CD4-positive, alpha-beta T cell treated with Interleukin-4 for 1 hour (primary cell): ENCODE data around the gene RAB40A.
"Not testable (repeated sequence)": the region's sequence is repeated elsewhere in the genome, so short reads cannot be mapped to it uniquely, and the experiment has no call there.

Experiments
- DNase-seq, 2 donors: peaks; one replicate each; pipeline ENCODE4 v3.0.0-alpha.2; 2020 to 2022

Gene RAB40A

DNA sequence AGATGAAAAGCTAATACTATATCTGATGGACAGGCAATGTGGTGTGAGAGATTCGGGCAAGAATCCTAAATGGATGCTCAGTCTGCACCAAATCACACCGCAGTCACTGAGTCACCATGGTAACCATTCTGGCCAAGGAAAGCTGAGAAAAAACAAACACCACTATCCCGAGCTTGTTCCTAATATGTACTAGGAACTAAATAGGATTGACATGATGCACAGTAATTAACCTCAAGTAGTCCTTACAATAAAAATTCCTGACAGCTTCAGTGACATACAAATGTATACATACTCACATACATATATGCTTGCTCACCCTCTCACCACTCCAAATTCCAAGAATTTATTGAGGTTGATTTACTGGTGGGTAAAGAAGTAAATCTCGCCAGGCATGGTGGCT is 1.1 kb upstream of the RAB40A start:
- DNase-seq = no peak

- DNase-seq = no peak
Measured at GRCh38 chrX:103518571-103518970, 718 bp downstream of the RAB40A start.

DNA sequence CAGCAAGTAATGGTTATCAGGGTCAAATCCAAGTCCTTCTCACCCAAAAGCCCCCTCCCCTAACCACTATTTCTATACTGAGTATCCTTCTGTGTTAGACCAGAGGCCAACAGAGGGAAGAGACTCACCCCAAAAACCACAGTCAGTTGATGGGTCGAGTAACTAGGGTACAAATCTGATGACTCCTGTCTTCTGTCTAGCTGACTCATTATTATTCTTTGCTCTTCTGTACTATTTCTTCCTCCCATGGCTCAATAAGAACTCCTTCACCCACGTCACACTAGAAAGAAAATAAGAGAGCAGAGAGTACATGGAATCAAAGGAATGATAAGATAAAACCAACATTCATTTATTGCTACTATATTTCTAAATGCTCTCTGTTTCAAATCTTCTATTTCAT is 2.0 kb downstream of the RAB40A start:
- DNase-seq = no peak

- no peak for DNase-seq
Measured at GRCh38 chrX:103513476-103514108, 5.7 kb downstream of the RAB40A start.

- no peak for DNase-seq
Measured at GRCh38 chrX:103513067-103513466, 6.2 kb downstream of the RAB40A start.

- no peak for DNase-seq
Measured at GRCh38 chrX:103510031-103510430, 9.3 kb downstream of the RAB40A start.

GRCh38 chrX:103503853-103504207 is 15.5 kb downstream of the RAB40A start:
- DNase-seq = no peak

GRCh38 chrX:103503163-103503852 is 16.0 kb downstream of the RAB40A start:
- DNase-seq = no peak

DNA sequence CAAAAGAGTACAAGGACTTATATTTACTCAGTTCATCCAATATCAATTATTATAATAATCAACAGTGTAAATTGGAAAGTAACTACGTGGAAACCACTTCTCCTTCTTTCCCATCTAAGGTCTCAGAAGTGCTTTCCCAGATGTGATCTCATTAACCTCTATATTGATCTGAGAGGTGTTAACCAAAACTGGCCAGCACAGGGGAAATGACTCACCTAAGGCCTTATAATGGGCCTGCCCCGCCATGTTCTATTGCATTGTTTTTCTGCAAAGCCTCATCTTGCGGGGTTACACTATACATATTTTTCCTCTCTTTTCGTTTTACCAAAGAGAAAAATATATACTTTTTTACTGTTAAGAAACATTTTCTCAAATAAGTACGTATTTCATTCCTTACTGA is 20.5 kb downstream of the RAB40A start:
- DNase-seq = no peak

- DNase-seq = no peak
Measured at GRCh38 chrX:103495786-103496185, 23.5 kb downstream of the RAB40A start.

GRCh38 chrX:103493578-103493977 is 25.7 kb downstream of the RAB40A start:
- DNase-seq = not testable (repeated sequence)

- peak; percentile 16 to 40 for DNase-seq
Measured at GRCh38 chrX:103489733-103490132, 29.6 kb downstream of the RAB40A start.

GRCh38 chrX:103488794-103489193 is 30.5 kb downstream of the RAB40A start:
- no peak for DNase-seq

GRCh38 chrX:103488332-103488731 is 31.0 kb downstream of the RAB40A start:
- DNase-seq = no peak

GRCh38 chrX:103483720-103484119 is 35.6 kb downstream of the RAB40A start:
- peak in 1 of 2 donors; percentile 4 for DNase-seq

DNA sequence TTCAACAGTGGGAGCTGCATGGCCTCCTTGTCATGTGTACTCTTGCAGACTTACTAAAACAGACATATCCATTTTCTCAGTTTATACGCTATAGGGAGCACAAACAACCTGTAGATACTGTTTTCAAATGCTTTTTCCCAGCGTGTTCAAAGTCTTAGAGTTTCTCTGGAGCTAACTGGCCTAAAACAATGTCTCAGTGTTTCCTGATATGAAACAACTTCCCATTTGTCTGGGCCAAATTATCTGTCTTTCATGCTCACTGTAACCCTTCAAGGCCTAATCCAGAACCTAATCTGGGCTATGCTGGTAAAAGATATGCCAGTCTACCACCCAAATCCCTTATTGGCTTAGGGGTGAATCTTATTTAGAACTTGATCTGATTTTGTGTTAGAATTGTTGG is 38.8 kb downstream of the RAB40A start:
- DNase-seq = no peak

- DNase-seq = no peak
Measured at GRCh38 chrX:103477496-103477895, 41.8 kb downstream of the RAB40A start.

- DNase-seq = no peak
Measured at GRCh38 chrX:103475381-103475780, 43.9 kb downstream of the RAB40A start.

DNA sequence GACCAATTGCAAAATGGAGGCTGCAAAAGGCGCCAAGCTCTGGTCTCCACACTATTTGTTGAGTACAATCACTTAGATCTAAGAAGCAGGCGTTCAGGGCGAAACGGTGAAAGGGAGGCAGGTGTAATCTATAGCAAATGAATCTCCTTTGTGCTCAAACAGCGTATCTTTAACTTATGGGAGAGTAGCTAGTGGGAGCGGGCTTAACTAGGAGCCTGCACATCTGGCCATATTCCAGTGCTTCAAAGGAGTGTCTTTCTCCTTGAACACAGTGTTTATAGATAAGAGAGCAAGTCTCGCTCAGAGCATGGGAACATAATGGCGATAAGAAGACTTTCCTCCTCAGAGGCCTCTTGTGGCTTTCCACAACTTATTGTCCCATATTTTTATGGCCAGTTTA is 49.3 kb downstream of the RAB40A start:
- DNase-seq = not testable (repeated sequence)

DNA sequence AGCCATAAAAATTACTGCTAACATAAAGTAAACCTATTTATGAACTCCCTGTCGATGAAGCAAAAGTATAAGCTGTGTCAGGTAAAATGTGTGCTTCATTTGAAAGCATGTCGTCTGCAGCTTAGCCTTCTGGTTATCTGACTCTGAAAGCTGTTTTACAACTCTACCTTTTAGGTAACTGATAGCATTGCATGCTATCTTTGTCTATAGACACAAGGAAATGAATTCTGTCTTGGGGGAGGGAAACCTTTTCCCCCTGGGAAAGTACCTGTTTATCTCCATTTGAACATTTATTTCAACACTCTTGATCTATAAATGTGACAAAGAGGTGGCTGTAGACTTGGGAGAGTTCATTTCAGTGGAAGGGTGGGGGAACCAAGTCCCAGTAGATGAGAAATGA is 51.4 kb downstream of the RAB40A start:
- no peak for DNase-seq

DNA sequence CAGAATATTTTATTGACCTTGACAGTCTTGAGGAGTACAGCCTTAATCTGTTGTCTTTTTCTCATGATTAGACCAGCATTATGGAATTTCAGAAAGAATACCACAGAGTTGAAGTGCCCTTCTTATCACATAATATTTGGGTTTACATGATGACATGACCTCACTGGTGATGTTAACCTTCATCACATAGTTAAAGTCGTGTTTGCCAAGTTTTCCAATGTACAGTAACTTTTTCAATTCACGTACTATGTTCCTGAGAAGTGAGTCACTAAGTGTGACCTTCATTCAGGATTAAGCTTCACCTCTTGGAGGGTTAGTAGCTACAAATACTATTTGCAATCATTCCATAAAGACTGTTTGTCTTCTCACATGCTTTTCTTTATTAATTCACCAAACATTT is 52.1 kb downstream of the RAB40A start:
- no peak for DNase-seq

DNA sequence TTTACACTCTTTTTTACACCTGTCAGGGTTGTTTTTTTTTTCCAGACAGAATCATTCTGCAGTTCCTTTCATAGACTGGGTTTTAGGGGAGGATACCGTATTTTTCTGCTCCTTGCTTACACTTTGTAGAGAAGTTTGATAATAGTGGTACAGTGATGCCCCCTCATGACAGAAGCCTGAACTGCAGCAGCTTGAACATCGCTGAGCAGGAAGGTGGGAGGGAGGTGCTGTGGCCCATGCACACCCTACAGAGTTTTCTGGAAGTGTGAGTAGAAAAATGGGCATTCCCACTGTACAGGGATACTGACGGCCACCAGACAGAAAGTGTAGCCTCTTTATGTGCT is 54.5 kb downstream of the RAB40A start:
- peak; percentile 68 to 76 for DNase-seq

GRCh38 chrX:103464072-103464773 is 55.1 kb downstream of the RAB40A start:
- peak in 1 of 2 donors; percentile 27 for DNase-seq

DNA sequence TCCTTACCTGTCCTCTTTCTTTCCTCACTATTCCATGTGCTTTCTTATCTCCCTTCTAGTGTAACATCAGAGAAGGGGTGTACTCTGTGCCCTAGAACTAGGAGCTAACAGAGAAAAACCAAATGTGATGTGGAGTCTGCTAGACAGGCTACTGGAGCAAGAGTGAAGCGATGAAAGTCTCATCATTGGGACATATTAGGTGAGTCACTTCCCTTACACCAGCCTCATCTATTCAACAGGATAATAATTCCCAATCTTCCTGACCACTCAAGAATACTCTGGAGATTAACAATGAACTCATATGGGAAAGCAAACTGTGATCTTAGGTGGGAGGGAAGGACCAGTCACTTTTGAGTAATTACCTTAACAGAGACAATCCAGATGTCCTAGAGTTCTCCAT is 58.1 kb downstream of the RAB40A start:
- DNase-seq = no peak
